Cardiac septum (tissue), 1 donor: ENCODE results near the gene MEX3B. TPM values are rescaled to one million over a fixed set of nuclear protein-coding genes. Genes with fewer than 3 reads are reported as not detected.
"Not testable (repeated sequence)": the region's sequence is repeated elsewhere in the genome, so short reads cannot be mapped to it uniquely, and the experiment has no call there.

Experiments used
- DNase-seq: peaks from one replicate; pipeline ENCODE4 v3.0.0-alpha.2; 2020; ENCODE audit warnings: low spot score
- intact Hi-C: fragments of 100-400 bp; cut with DNase I; formaldehyde crosslinking; loops from one replicate; pipeline ENCODE4 v1.14.0; 2022
- total RNA-seq: library from RNA; stranded (reverse); fragmentation: NEBNext Ultra II Directional; extraction: Animal tissue kit (Norgen Biotek cat#: 25700); gene quantifications from one replicate; pipeline ENCODE4 v1.2.1, GENCODE V29; 2021
- donor health status: DM: no; HTN: no; CAD: no.

The MEX3B gene
- total RNA-seq, 1 donor from 2014 or later, result 2.6 TPM

DNA sequence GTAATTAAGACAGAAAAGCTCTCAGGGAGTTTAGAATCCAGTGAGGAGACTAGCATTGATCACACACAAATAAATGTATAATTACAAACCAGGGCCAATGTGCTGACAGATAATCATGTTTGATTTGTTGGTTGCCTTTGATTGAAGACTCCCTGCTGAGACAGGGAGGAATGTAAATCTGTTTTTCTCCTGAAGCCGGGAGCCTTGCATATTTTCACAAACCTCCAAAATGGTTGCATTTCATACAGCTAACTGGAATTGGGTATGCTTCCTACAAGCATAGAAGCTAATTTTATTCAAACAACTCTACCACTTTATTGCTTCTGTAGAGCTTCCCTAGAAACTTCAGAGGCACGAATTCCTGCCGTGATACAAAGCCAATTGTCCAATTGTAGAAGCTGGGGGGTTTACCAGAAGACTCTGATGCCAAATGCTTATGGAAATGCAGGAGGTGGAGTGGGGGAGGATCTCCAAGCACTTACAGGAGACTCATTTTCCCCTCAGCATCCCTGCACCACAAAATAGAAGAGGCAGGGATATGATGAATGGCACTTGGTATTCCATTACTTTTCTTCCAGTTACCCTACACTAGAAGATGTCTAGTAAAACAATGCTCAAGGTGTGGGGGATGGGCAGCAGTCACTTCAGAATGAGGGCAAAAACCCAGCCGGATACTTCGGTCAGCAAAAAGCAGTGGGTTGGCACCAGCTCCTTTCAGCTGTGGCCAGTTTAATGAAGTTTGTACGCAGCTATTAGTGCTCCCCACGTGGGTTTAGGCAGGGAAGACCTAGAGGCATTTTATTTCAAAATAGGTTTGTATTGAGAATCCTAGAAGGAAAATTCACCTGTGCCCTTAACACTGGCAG lies 11.4 kb upstream of the MEX3B start:
- intact Hi-C loops, result no loop called here
- DNase-seq, result no peak

DNA sequence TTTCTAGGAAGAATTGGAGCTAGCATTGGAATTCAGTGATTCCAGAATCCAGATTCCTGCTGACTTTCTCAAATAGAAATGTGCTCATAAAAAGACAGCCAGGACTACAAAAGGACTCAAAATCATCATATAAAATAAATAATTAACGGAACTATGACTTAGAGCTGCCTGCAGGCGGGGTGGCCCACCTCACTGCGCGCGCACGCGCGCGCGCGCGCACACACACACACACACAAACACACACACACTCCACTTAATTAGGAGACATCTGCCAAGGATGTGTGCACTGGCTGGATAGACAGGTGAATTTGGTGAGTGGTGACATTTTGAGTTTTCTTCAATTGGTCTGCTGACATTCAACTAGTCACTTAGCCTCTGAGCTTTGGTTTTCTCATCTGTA lies 6.9 kb upstream of the MEX3B start:
- intact Hi-C loops, result no loop called here
- no peak for DNase-seq

DNA sequence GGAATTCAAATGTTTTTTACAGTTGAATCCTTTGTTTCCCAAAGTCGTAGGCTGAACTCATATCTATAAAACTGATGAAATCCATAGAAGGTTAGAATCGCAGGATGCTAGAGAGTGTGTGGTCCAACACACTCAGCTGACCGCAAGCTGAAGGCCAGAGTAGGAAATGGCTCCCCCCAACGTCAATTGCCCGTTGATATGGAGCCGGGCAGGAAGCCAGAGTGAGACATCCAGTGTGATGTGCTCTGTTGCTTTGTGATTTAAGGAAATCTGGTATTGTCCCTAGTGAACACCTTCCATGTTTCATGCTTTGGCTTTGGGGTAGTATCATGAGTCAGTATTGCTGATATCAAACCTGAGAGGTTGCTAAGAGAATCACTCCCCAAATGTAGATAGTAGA lies 5.8 kb upstream of the MEX3B start:
- intact Hi-C loops, result no loop called here
- no peak for DNase-seq

DNA sequence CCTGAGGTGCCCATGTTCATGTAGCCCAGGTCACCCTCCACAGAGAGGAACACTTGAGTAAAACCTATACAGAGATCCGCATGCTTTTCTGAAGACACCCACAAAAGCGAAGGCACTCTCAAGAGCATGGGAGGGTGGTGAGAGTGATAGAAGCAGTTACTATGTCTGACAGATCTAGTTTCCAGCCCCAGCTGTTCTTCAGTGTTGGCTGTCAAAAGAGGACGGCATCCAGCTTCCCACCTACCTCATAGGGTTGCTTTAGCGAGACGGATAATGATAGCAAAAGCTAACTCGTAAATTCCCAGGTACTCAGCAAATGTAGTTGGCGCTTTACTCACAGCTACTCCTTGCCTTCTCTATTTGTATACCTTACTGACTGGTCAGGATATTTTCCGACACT lies 3.0 kb upstream of the MEX3B start:
- DNase-seq, result no peak
- intact Hi-C loops, result loop anchor here (5.0 kb wide), 2 partner anchors 148 to 567 kb away; no protein-coding TSS in a partner anchor

DNA sequence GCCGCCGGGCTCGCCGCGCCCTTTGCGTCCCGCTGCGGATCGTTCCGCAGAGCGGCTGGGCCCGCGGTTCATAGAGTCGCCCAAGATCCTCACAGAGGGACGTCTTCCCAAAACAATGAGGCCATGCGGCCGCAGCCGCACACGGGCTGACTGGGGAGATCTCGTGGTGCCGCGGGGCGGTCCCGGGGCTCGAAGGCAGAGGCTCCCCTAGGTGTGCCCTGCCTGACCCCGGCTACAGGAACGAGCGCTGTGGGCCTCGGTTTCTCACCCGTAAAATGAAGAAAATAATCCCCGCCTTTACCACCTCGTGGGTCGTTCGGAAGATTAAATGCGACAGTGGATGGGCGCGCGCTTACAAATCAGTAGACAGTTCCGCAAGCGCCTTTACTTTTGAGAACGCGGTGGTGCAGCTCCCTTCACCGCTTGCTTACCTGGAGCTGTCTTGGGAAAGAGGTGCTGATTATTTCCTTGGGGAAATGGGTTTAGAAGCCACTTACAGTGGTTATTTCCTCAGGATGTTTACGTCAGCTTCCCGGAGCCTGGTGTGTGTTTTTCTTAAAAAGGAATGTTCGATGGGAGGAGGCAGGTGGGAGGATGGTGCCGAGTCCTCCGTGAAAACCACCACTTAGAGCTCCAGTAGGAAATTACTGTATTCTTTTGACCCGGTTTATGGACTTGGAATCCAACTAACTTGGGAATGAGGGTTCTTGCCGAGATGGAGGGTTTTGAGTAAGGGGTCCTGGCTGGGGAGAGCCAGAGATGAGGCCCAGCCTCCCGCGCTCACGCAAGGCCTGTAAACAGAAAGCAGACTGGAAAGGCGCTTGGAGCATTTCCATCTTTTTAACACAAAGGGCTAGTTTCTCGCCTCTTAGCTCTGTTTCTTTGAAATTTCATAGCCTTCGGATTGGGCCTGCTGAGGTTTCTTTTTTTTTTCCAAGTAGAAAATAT lies 1.9 kb upstream of the MEX3B start:
- DNase-seq, result no peak

DNA sequence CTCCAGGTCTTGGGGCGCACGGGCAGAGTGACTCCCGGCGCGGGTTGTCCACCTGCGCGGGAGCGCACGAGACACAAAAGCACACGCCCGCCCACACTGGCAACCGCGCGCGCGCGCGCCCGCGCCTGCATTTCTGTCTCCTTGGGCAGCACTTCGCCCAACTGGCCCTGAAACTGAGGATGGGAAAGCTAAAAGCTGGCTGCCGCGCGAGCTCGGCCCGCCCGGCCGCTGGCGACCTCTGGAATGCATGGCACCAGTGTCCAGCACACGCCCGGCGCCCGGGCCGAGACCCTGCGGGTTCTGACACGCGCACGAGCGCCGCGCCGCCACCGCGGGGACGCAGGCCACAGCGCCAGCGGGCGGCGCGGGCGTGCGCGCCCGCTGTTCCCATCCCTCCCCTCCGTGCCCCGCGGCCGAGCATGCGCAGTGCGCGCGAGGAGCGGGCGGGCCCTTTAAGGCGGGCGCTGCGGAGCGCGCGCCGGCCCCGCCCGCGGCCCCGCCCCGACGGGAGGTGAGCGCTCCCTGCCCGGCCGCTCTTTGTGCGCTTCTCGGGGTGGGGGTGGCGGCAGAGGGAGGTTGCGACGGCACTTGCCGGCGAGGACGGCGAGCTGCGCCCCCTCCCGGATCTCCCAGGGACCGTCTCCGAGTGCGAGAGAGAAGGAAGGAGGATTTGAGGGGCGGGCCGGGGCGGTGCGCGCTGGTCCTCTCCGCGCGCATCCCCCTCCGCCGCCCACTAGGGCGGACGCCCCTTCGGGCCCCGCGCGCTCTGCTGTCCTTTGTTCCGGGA lies 1.0 kb upstream of the MEX3B start:
- peak; percentile 94 for DNase-seq

More for the DNA sequence above, 1.9 kb upstream of the MEX3B start:
- intact Hi-C loops, result loop anchor here (5.0 kb wide), 2 partner anchors 150 to 565 kb away; no protein-coding TSS in a partner anchor

DNA sequence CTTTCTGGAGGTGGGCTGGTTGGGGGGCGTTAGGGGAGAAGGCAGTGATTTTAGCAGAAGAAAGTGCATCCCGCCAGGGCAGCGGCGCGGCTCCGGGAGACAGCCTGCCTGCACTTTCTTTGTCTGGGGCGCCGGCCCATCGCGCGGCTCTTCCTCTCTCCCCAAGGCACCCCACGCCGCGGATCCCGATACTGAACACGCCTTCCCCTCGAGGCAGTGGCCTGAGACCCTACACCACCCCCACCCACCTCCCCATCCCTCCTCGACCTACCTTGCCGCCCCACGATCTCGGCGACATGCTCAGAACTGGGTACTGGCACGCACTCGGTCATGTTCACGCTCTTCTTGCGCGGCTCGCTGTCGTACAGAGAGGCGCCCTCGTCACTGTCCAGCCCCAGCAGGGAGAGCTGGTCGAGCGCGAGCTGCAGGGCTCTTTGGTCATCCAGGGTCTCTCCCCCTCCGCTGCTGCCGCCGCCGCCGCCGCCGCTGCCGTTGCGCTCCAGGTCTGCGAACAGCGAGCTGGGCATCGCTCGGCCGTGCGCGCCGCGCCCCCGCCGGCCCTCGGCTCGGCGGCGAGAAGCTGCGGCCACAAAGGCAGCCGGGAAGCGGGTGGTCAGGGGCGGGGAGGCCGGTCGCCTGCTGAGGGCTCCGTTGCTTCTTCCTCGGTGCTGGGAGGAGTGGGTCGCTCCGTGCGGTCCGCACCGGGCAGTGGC lies 483 bp downstream of the MEX3B start:
- intact Hi-C loops, result loop anchor here (5.0 kb wide), 2 partner anchors 152 to 563 kb away; no protein-coding TSS in a partner anchor
- no peak for DNase-seq

More for the DNA sequence above, 1.0 kb upstream of the MEX3B start:
- intact Hi-C loops, result loop anchor here (5.0 kb wide), 2 partner anchors 150 to 565 kb away; no protein-coding TSS in a partner anchor

DNA sequence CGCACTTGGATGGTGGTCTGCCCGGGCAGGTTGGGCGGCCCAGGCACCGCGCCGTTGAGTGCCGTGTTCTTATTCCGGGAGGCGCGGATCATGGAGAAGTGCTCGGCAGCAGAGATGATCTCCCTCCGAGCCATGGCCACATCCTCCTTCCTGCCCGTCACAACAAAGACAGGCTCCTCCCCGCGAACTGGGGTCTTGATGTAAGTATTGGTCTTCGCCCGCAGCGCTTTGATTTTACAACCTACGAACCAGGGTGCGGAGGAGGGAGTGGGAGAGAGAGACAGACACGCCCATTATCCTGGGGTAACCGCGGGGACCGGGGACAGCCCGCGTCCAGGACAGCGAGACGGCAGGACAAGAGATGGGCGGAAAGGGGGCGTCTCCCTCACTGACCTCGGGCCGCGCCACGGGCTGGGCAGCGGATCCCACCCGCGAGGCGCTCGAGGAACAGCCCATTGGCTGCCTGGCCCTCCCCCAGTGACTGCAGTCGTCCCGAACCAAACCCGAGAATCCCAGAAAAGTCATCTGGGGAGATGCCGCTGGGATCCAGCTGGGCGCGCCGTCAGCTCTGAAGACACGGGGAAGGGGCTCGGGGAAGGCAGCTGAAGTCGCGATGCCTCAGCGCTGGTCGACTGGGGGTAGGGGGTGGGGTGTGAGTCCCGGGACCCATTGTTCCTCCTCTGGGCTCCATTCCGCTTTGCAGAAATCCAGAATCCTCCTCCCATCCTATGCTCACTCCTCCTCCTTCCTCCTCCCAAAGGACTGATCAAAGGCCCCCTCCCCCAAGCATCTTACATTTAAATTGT lies 1.2 kb downstream of the MEX3B start:
- intact Hi-C loops, result loop anchor here (5.0 kb wide), 2 partner anchors 153 to 562 kb away; no protein-coding TSS in a partner anchor
- no peak for DNase-seq

DNA sequence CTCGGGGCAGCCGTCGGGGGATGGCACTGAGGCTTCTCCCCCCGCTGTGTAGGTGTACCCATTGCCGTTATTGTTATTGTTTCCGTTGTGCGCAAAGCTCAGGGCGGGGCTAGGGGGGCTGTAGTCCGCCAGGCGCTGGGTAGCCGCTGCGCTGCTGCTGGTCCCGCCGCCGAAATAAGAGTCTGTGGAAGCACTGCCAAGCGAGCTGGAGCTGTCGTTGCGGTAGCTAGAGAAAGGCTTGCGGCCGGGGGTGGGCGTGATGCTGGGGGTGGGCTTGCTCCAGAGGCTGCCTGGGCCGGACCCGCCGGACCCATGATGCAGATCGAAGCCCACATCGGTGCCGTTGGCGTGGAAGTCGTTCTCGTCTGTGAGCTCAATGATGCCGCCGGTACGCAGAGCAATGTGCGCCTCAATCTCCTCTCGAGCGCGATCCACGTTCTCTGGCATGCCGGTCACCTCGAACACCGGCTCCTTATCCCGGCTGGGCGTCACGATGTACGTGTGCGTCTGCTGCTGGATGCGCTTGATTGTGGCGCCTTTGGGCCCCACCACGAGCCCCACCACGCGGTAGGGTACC lies 1.9 kb downstream of the MEX3B start:
- intact Hi-C loops, result no loop called here
- no peak for DNase-seq

DNA sequence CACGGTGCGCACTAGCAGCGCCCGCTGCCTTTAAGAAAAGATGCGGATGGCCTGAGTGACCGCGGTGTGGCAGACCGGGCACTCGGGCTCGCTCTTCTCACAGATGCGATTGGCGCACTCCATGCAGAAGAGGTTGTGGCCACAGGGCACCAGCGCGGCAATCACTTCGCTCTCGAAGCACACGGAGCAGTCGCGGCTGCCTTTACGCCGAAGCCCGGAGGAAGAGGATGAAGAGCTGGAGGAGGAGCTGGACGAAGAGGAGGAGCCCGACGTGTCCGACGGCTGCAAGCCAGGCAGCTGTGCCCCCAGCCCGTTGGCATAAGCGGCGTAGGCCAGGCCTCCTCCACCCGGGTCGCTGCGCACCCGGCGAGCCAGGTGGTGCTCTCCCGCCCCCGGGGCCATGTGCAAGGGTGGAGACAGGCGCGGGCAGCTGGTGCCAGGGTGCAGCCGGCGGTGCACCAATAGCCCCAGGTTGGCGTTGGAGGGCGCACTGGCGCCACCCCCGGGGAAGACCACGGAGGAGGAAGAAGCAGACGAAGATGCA lies 2.6 kb downstream of the MEX3B start:
- intact Hi-C loops, result no loop called here
- DNase-seq, result no peak

DNA sequence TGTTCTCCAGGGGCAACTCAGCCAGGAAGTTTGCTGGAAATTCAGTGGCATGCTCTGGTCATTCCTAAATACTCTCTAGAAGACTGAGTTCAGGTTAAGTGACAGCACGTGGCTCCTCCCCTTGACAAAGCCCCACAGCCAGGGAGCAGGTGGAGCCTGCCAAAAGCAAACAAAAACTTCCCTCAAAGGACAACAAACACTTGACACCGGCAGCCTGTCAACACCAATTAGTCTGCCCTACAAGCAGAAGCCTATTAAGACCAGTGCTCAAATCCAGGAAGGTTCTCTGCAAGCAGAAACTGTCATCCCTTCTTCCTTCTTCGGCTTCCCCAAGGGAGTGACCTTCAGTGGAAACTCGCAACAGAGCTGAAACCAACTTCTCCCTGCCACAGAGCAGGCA lies 5.0 kb downstream of the MEX3B start:
- intact Hi-C loops, result no loop called here
- DNase-seq, result no peak

DNA sequence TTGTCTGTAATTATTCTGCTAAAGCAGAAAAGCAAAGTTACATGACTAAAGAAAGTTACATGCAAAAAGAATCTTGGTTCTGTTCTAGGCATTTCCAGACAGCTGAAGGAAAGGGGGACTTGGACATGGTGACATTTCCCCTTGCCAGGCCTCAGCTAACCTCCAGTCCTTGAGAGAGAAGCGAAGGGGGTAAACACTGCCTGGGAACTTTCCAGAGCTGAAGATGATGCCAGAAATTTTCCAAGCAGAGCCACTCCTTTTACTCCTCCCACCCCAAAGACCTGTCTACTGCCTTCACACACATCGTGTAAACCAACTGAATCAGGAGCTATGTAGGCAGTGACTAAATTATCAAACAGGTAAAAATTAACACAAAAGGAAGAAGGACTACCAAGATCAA lies 5.4 kb downstream of the MEX3B start:
- intact Hi-C loops, result no loop called here
- no peak for DNase-seq

DNA sequence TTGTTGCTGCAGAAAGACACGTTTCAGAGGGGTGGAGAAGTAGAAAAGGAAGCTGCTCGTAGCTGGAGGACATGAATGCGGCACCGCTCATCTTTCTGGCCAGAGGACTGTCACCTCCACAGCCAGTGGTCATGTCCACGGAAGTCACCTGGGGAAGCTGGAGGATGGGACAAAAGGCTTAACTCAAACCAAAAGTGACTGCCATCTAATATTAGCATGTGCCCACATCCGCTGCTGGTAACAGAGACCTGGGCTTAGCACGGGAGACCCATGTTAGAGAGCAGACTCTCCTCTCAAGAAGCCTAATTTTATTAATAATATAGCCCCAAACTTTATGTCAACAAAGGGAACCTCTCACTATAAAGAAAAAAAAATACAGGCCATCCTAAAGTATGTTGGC lies 5.9 kb downstream of the MEX3B start:
- intact Hi-C loops, result no loop called here
- no peak for DNase-seq

DNA sequence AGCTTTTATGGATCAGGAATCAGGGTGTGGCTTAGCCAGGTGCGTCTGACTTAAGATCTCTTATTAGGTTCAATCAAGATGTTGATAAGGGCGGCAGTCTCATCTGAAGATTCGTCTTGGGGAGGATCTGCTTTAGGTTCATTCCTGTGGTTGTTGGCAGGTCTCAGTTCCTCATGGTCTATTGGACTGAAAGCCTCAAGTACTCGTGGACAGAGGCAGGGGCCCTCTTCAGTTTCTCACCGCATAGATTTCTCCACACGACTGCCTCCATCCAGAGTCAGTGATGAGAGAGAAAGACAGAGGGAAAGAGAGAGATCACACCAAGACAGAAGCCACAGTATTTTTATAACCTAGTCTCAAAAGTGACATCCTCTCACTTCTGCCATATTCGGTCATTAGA lies 9.4 kb downstream of the MEX3B start:
- intact Hi-C loops, result no loop called here
- DNase-seq, result no peak

DNA sequence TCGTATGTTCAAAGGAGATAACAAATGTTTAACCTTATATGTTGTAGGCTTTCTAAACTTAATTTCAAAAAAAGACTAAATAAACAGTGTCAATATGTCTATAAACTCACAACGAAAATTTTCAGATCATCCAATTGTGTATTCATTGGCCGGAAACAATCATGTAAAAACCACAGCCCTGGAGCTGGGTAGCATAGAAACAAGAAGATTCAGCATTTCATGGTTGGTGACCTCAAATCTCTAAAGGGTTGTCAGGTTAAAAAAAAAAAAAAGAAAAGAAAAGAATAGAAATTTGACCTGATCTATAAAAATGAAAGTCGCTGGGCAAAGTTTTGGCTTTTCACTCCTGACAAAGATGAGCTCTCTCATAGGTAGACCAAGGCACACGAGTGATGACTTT lies 13.9 kb downstream of the MEX3B start:
- DNase-seq, result no peak
- intact Hi-C loops, result no loop called here

DNA sequence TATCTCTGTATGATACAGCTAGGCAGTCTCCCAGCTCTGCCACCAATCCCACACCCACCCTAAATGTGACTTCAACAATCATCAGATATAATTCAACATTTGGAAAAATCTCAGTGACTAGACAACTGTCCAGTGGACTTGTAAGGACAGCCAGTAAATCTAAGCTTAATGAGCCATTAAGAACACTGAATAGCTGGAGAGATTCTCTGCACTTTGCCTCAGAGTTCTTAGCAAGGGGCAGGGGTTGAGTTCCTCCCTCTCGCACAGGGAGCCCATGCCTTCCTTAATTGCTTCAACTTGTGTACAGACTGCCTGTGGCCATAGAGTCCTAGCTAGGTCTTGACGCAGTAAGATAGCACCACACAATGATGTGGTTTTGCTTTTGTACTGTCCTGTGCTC lies 15.6 kb downstream of the MEX3B start:
- intact Hi-C loops, result no loop called here
- DNase-seq, result no peak

DNA sequence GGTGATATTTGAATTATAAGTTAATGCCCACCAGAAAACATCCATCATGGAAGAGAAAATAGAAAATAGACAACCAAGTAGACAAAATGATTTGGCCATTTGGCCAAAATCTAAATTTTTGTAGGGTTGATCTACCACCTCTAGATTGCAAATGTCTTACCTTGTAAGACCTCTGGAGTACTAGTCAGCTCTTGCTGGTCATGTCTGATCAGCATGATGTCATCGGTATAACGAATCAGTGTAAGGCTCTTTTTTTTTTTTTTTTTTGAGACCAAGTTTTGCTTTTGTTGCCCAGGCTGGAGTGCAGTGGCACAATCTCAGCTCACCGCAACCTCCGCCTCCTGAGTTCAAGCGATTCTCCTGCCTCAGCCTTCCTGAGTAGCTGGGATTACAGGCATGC lies 17.7 kb downstream of the MEX3B start:
- intact Hi-C loops, result not testable (repeated sequence)

More for the DNA sequence above, 17.7 kb downstream of the MEX3B start:
- DNase-seq, result not testable (repeated sequence)
